Astrocyte (in vitro differentiated cells and primary cell): Measurements from ENCODE around the gene DHRS7B. TPM values are rescaled to one million over a fixed set of nuclear protein-coding genes. Genes with fewer than 3 reads are reported as not detected.
"Not testable (repeated sequence)": the region's sequence is repeated elsewhere in the genome, so short reads cannot be mapped to it uniquely, and the experiment has no call there.

Source experiments
- DNase-seq: peaks from one replicate; pipeline ENCODE4 v3.0.0-alpha.2; 2010; ENCODE audit warnings: low read depth
- FAIRE-seq: peaks from 2 replicates; lab custom pipeline; 2011; peaks lifted over from hg19 to GRCh38; lab: Jason Lieb, UNC
- H2AFZ ChIP-seq: 2 replicates; pipeline ENCODE4 v1.6.0; 2012; ENCODE audit warnings: low read depth, low read length, inconsistent platforms
- H3K27ac ChIP-seq: 2 replicates; pipeline ENCODE4 v1.5.1; 2011; ENCODE audit warnings: low read depth, low read length, inconsistent platforms
- H3K27me3 ChIP-seq: 2 replicates; pipeline ENCODE4 v1.6.0; 2011; ENCODE audit warnings: low read length, inconsistent platforms; ENCODE audit not compliant: insufficient read depth
- H3K36me3 ChIP-seq: 2 replicates; pipeline ENCODE4 v1.5.1; 2011; ENCODE audit warnings: low read length, inconsistent platforms; ENCODE audit not compliant: insufficient read depth
- H3K4me1 ChIP-seq: 2 replicates; pipeline ENCODE4 v1.5.1; 2011; ENCODE audit warnings: low read length, inconsistent platforms; ENCODE audit not compliant: insufficient read depth
- H3K4me2 ChIP-seq: 2 replicates; pipeline ENCODE4 v1.6.0; 2012; ENCODE audit warnings: low read length, inconsistent platforms
- H3K4me3 ChIP-seq: 2 replicates; pipeline ENCODE4 v1.5.1; 2011; ENCODE audit warnings: low read depth, mild to moderate bottlenecking, low read length, inconsistent platforms; ENCODE audit not compliant: insufficient read depth
- H3K79me2 ChIP-seq: 2 replicates; pipeline ENCODE4 v1.6.0; 2012; ENCODE audit warnings: mild to moderate bottlenecking, low read length, inconsistent platforms; ENCODE audit not compliant: insufficient read depth
- H3K9ac ChIP-seq: 2 replicates; pipeline ENCODE4 v1.6.0; 2012; ENCODE audit warnings: mild to moderate bottlenecking, low read length, inconsistent platforms
- H3K9me3 ChIP-seq: 2 replicates; pipeline ENCODE4 v1.5.1; 2012; ENCODE audit warnings: low read depth, mild to moderate bottlenecking, low read length, inconsistent platforms; ENCODE audit not compliant: insufficient read depth
- H4K20me1 ChIP-seq: 2 replicates; pipeline ENCODE4 v1.6.0; 2012; ENCODE audit warnings: low read length, inconsistent platforms; ENCODE audit not compliant: insufficient read depth
- H3K27ac Mint-ChIP-seq: one replicate; pipeline ENCODE4 v1.8.0; 2021; ENCODE audit warnings: mild to moderate bottlenecking, mixed read lengths; ENCODE audit not compliant: unreplicated experiment
- H3K27me3 Mint-ChIP-seq: one replicate; pipeline ENCODE4 v1.8.0; 2021; ENCODE audit warnings: low read depth, mixed read lengths; ENCODE audit not compliant: unreplicated experiment
- H3K36me3 Mint-ChIP-seq: one replicate; pipeline ENCODE4 v1.8.0; 2021; ENCODE audit warnings: low read depth, mixed read lengths; ENCODE audit not compliant: unreplicated experiment
- H3K4me1 Mint-ChIP-seq: one replicate; pipeline ENCODE4 v1.8.0; 2021; ENCODE audit warnings: low read depth, mixed read lengths; ENCODE audit not compliant: unreplicated experiment
- H3K4me3 Mint-ChIP-seq: one replicate; pipeline ENCODE4 v1.8.0; 2021; ENCODE audit warnings: mild to moderate bottlenecking, moderate library complexity, mixed read lengths; ENCODE audit not compliant: unreplicated experiment
- H3K9me3 Mint-ChIP-seq: one replicate; pipeline ENCODE4 v1.8.0; 2021; ENCODE audit warnings: mild to moderate bottlenecking, mixed read lengths; ENCODE audit not compliant: unreplicated experiment
- EZH2 ChIP-seq: IDR thresholded peaks from 2 replicates; pipeline ENCODE4 v1.6.1; 2012; ENCODE audit warnings: mild to moderate bottlenecking, low read length, inconsistent platforms; ENCODE audit not compliant: insufficient read depth
- total RNA-seq: library from RNA; stranded (reverse); gene quantifications from 2 replicates; pipeline ENCODE4 v1.2.1, GENCODE V29; 2021
- TF ChIP-seq, protein P1 (sequence below): IDR thresholded peaks from 2 replicates; pipeline ENCODE4 v1.5.1; 2011; ENCODE audit warnings: low read depth, mild to moderate bottlenecking, inconsistent platforms, low read length, moderate library complexity; ENCODE audit not compliant: insufficient read depth

DHRS7B gene
- total RNA-seq, 1 donor from 2014 or later, result 15.5 TPM

DNA sequence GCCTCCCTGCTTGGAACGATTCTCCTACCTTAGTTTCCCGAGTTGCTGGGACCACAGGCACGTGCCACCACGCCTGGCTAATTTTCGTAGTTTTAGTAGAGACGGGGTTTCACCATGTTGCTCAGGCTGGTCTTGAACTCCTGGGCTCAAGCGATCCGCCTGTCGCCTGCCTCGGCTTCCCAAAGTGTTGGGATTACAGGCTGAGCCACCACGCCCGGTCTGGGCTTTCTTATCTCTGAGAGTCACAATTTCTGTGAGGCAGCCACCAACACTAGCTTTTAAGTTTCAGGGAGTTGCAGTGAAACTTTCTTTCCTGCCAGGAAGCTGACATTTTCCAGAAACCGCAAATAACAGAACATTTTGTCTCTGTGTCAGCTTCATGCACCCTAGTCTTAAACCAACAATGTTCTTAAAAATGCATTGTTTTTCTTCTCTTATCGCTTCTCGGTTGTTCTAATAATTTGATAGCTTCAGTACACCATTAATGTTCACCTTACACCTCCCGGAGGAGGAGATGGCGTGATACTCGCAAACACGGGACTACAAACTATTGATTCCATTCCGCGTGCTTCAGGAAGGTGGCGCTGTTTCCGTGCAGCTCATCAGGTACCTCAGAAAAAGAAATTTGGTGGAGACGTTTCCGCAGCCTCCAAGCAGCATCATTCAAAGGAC lies 7.4 kb upstream of the DHRS7B start:
- peak overlapping the region; percentile 19 for H2AFZ ChIP-seq
- Mint-ChIP-seq H3K4me1 (no peaks in the 10 kb centered on the region), H3K9me3 (no peaks in the 10 kb centered on the region), H3K4me3 (no peak overlapping the region), H3K27me3 (peaks cover 3% of the 10 kb centered on the region), H3K27ac (no peak overlapping the region), H3K36me3 (no peaks in the 10 kb centered on the region)
- TF ChIP-seq, protein P1, sequence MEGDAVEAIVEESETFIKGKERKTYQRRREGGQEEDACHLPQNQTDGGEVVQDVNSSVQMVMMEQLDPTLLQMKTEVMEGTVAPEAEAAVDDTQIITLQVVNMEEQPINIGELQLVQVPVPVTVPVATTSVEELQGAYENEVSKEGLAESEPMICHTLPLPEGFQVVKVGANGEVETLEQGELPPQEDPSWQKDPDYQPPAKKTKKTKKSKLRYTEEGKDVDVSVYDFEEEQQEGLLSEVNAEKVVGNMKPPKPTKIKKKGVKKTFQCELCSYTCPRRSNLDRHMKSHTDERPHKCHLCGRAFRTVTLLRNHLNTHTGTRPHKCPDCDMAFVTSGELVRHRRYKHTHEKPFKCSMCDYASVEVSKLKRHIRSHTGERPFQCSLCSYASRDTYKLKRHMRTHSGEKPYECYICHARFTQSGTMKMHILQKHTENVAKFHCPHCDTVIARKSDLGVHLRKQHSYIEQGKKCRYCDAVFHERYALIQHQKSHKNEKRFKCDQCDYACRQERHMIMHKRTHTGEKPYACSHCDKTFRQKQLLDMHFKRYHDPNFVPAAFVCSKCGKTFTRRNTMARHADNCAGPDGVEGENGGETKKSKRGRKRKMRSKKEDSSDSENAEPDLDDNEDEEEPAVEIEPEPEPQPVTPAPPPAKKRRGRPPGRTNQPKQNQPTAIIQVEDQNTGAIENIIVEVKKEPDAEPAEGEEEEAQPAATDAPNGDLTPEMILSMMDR, result peak; percentile 92
- TF ChIP-seq EZH2, result no peak
- FAIRE-seq (peak; percentile 47), DNase-seq (peak; percentile 18)
- no peaks in the 10 kb centered on the region for H3K36me3 ChIP-seq
- H3K9ac ChIP-seq, result no peak overlapping the region
- H3K4me3 ChIP-seq, result no peak overlapping the region
- no peaks in the 10 kb centered on the region for H3K9me3 ChIP-seq
- H3K27ac ChIP-seq, result no peak overlapping the region
- H4K20me1 ChIP-seq, result no peaks in the 10 kb centered on the region
- H3K27me3 ChIP-seq, result no peaks in the 10 kb centered on the region
- H3K4me2 ChIP-seq, result peak overlapping the region; percentile 55
- H3K4me1 ChIP-seq, result no peaks in the 10 kb centered on the region
- no peaks in the 10 kb centered on the region for H3K79me2 ChIP-seq

DNA sequence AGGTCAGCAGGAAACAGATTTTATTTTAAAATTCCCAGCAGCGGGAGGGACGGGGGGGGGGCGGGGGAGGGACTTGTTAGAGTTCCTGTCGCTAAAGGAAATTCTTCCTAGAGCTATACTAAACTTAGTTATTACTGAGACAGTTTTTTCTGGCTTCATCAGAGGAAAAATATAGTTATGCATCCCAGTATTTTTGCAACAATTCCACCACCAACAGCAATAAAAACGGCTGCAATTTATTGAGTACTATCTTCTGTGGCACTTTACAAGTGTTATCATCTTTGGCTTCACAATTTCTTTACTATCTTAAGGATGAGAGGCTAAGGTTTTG lies 6.9 kb upstream of the DHRS7B start:
- Mint-ChIP-seq H3K27ac (no peak overlapping the region), H3K36me3 (no peaks in the 10 kb centered on the region), H3K4me3 (no peak overlapping the region), H3K9me3 (no peaks in the 10 kb centered on the region), H3K4me1 (no peaks in the 10 kb centered on the region), H3K27me3 (peaks cover 3% of the 10 kb centered on the region)
- no peak overlapping the region for H3K4me3 ChIP-seq
- H3K27ac ChIP-seq, result no peak overlapping the region
- FAIRE-seq (no peak), DNase-seq (no peak)
- no peaks in the 10 kb centered on the region for H3K27me3 ChIP-seq
- H3K9me3 ChIP-seq, result no peaks in the 10 kb centered on the region
- no peaks in the 10 kb centered on the region for H4K20me1 ChIP-seq
- TF ChIP-seq EZH2, result no peak
- TF ChIP-seq, protein P1, result no peak
- no peak overlapping the region for H3K9ac ChIP-seq
- H3K79me2 ChIP-seq, result no peaks in the 10 kb centered on the region
- no peak overlapping the region for H3K4me2 ChIP-seq
- H3K4me1 ChIP-seq, result no peaks in the 10 kb centered on the region
- H2AFZ ChIP-seq, result no peak overlapping the region
- H3K36me3 ChIP-seq, result no peaks in the 10 kb centered on the region

DNA sequence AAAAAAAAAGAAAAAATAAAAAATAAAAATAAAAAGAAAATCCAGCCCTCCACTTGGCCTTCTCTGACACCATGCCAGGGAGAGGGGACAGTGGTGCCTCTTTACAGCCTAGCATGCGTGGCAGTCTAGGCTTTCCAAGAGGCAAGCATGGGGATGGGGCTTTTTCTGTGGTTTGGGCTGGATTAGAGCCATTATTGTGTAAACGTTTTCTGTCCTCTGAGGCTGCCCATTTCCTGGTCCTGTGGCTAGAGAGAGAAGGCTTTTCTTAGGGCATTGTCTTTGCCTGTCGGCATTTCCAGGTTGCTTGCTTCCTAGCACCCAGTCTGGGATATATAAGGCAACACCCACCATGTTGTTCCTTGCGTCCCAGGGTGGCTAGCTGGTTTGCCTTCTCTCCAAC lies 2.7 kb upstream of the DHRS7B start:
- Histone ChIP-seq H3K27me3 (no peaks in the 10 kb centered on the region), H3K9me3 (no peaks in the 10 kb centered on the region), H3K9ac (no peak overlapping the region), H3K4me2 (no peak overlapping the region), H3K4me3 (no peak overlapping the region), H3K27ac (no peak overlapping the region), H4K20me1 (peaks cover under 1% of the 10 kb centered on the region), H3K79me2 (peaks cover 15% of the 10 kb centered on the region), H3K36me3 (no peaks in the 10 kb centered on the region), H2AFZ (no peak overlapping the region), H3K4me1 (peaks cover 10% of the 10 kb centered on the region)
- no peaks in the 10 kb centered on the region for H3K36me3 Mint-ChIP-seq
- no peak for FAIRE-seq
- DNase-seq, result no peak
- H3K9me3 Mint-ChIP-seq, result no peaks in the 10 kb centered on the region
- H3K27me3 Mint-ChIP-seq, result peaks cover 3% of the 10 kb centered on the region
- peaks cover 2% of the 10 kb centered on the region for H3K4me1 Mint-ChIP-seq
- no peak for TF ChIP-seq EZH2
- TF ChIP-seq, protein P1, result no peak
- H3K4me3 Mint-ChIP-seq, result no peak overlapping the region
- no peak overlapping the region for H3K27ac Mint-ChIP-seq

DNA sequence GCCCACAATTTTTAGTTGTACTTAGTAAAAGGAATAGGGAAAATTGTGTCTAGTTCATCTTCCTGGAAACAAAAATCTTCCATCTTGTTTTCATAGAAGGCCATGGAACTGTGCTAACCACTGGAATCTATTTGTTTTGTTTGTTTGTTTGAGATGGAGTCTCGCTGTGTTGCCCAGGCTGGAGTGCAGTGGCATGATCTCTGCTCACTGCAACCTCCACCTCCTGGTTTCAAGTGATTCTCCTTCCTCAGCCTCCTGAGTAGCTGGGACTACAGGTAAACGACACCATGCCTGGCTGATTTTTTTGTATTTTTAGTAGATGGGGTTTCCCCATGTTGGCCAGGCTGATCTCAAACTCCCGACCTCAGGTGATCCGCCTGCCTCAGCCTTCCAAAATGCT lies 2.2 kb upstream of the DHRS7B start:
- not testable (repeated sequence) for H3K4me2 ChIP-seq, H3K9ac ChIP-seq, H3K9me3 ChIP-seq, H3K27me3 Mint-ChIP-seq, H3K4me3 Mint-ChIP-seq, H3K9me3 Mint-ChIP-seq, H3K27ac Mint-ChIP-seq, H2AFZ ChIP-seq, H3K36me3 Mint-ChIP-seq, H3K36me3 ChIP-seq, H3K27me3 ChIP-seq, FAIRE-seq, H3K4me3 ChIP-seq, H3K4me1 Mint-ChIP-seq, H4K20me1 ChIP-seq, H3K27ac ChIP-seq, DNase-seq
- Histone ChIP-seq H3K4me1 (peaks cover 10% of the 10 kb centered on the region), H3K79me2 (peaks cover 17% of the 10 kb centered on the region)
